Measurements from ENCODE around the gene CHSY1.

DNA sequence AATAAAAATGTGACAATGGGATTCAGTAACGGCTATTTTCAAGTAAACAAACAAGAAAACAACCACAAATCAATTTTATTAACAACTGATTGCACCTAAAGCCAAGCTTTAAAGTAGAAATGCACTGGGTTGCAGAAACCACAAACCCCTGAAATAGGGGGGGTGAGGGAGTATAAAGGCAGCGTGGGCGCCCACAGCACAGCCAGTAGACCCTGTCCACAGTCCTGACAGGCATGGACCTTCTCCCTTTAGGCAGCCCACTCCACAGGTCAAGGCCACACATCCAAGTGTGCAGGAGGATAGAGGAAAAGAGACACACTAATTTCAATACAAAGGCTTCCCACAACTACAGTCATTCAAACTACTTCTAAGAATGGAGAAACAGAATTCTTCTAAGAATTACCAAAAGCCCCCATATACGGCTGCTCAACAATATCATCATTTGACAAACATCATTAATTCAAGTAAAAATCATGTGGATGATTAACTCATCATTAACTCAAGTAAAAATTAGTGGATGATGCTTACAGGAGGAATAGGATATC, 48.7 kb downstream of the CHSY1 start:
- no peak for TF ChIP-seq CTCF (conservative IDR thresholded peaks at IDR 0.05; ENCODE audit: low read depth, low read length)
- TF ChIP-seq EZH2 (IDR thresholded peaks at IDR 0.05; ENCODE audit: borderline replicate concordance, low read depth, low read length, poor library complexity, severe bottlenecking): no peak
